HuH-7 (cell line): ENCODE measurements around the gene INTS15.
A peak's percentile ranks its signal among the peaks of the same experiment; 100 is the strongest.
"Not testable (repeated sequence)": the region's sequence is repeated elsewhere in the genome, so short reads cannot be mapped to it uniquely, and the experiment has no call there.

Source experiments
- DNase-seq: peaks from one replicate; pipeline ENCODE4 v3.0.0; 2011; ENCODE audit warnings: low spot score

The INTS15 gene

GRCh38 chr7:6589829-6590644 lies at the start of gene INTS15:
Gene INTS15, plus strand, starts transcription at chr7:6590021. Its CDS starts 263 bp downstream, at chr7:6590284.
- DNase-seq: peak; percentile 87

GRCh38 chr7:6542368-6542767 lies 47.5 kb upstream of the INTS15 start:
- DNase-seq: no peak

GRCh38 chr7:6545398-6546126 lies 44.3 kb upstream of the INTS15 start:
- DNase-seq: no peak

- no peak for DNase-seq
These were observed 43.1 kb upstream of the INTS15 start for GRCh38 chr7:6546498-6547251.

- no peak for DNase-seq
These were observed 42.4 kb upstream of the INTS15 start for GRCh38 chr7:6547400-6547799.

- no peak for DNase-seq
These were observed 38.8 kb upstream of the INTS15 start, which contains the start of gene GRID2IP for GRCh38 chr7:6551016-6551511. Gene GRID2IP, minus strand, starts transcription at chr7:6551461. Its CDS starts 25 bp downstream, at chr7:6551436.

- peak; percentile 56 for DNase-seq
These were observed 36.3 kb upstream of the INTS15 start for GRCh38 chr7:6553448-6554044.

- DNase-seq: no peak
These were observed 35.0 kb upstream of the INTS15 start for GRCh38 chr7:6554848-6555247.

GRCh38 chr7:6556196-6556595 lies 33.6 kb upstream of the INTS15 start:
- peak; percentile 64 for DNase-seq

- peak; percentile 75 for DNase-seq
These were observed 31.0 kb upstream of the INTS15 start for GRCh38 chr7:6558837-6559236.

- no peak for DNase-seq
These were observed 29.9 kb upstream of the INTS15 start for GRCh38 chr7:6559896-6560295.

- no peak for DNase-seq
These were observed 27.7 kb upstream of the INTS15 start for GRCh38 chr7:6562106-6562505.

- no peak for DNase-seq
These were observed 25.7 kb upstream of the INTS15 start for GRCh38 chr7:6563936-6564770.

- no peak for DNase-seq
These were observed 24.2 kb upstream of the INTS15 start for GRCh38 chr7:6565655-6566054.

GRCh38 chr7:6567886-6568285 lies 21.9 kb upstream of the INTS15 start:
- DNase-seq: no peak

GRCh38 chr7:6571160-6571779 lies 18.6 kb upstream of the INTS15 start:
- DNase-seq: no peak

GRCh38 chr7:6575281-6576023 lies 14.4 kb upstream of the INTS15 start:
- no peak for DNase-seq

- DNase-seq: no peak
These were observed 13.6 kb upstream of the INTS15 start for GRCh38 chr7:6576024-6576866.

GRCh38 chr7:6576867-6577368 lies 12.9 kb upstream of the INTS15 start:
- DNase-seq: not testable (repeated sequence)
